H9 (cell line): Measurements from ENCODE around the gene RAB33A. TPM values are rescaled to one million over a fixed set of nuclear protein-coding genes. Genes with fewer than 3 reads are reported as not detected.

Experiments used
- DNase-seq: peaks from one replicate; pipeline ENCODE4 v3.0.0-alpha.2; 2017
- H2AFZ ChIP-seq: one replicate; pipeline ENCODE4 v1.6.1; 2013; ENCODE audit warnings: mild to moderate bottlenecking, low read length, control low read depth, moderate library complexity
- H2AK5ac ChIP-seq: 2 replicates; pipeline ENCODE4 v1.6.1; 2013; ENCODE audit warnings: low read length, control low read depth, mixed read lengths; ENCODE audit not compliant: insufficient read length
- H2BK120ac ChIP-seq: one replicate; pipeline ENCODE4 v1.6.1; 2013; ENCODE audit warnings: low read depth, mild to moderate bottlenecking, low read length, control low read depth, inconsistent platforms; ENCODE audit not compliant: poor library complexity, severe bottlenecking
- H2BK12ac ChIP-seq: 2 replicates; pipeline ENCODE4 v1.6.1; 2013; ENCODE audit warnings: low read length, control low read depth, mixed read lengths, low read depth; ENCODE audit not compliant: insufficient read length
- H2BK15ac ChIP-seq: 2 replicates; pipeline ENCODE4 v1.6.1; 2013; ENCODE audit warnings: low read depth, low read length, control low read depth
- H2BK20ac ChIP-seq: one replicate; pipeline ENCODE4 v1.6.1; 2013; ENCODE audit warnings: low read depth, mild to moderate bottlenecking, low read length, control low read depth, inconsistent platforms; ENCODE audit not compliant: poor library complexity, severe bottlenecking
- H2BK5ac ChIP-seq: 2 replicates; pipeline ENCODE4 v1.6.1; 2013; ENCODE audit warnings: low read length, control low read depth, mixed read lengths; ENCODE audit not compliant: insufficient read length
- H3K14ac ChIP-seq: 2 replicates; pipeline ENCODE4 v1.6.1; 2013; ENCODE audit warnings: low read length, control low read depth; ENCODE audit not compliant: insufficient read depth
- H3K18ac ChIP-seq: 2 replicates; pipeline ENCODE4 v1.6.1; 2013; ENCODE audit warnings: low read depth, mild to moderate bottlenecking, mixed read lengths, low read length, control low read depth; ENCODE audit not compliant: insufficient read length
- H3K23ac ChIP-seq: 2 replicates; pipeline ENCODE4 v1.6.1; 2013; ENCODE audit warnings: low read length, control low read depth, mixed read lengths, low read depth; ENCODE audit not compliant: insufficient read length
- H3K23me2 ChIP-seq: 2 replicates; pipeline ENCODE4 v1.6.1; 2013; ENCODE audit warnings: low read depth, mild to moderate bottlenecking, mixed read lengths, low read length, control low read depth; ENCODE audit not compliant: insufficient read length, poor library complexity, severe bottlenecking
- H3K27ac ChIP-seq: 2 replicates; pipeline ENCODE4 v1.5.1; 2013; ENCODE audit warnings: low read length, control low read depth, mixed read lengths, low read depth; ENCODE audit not compliant: insufficient read length
- H3K27me3 ChIP-seq: 2 replicates; pipeline ENCODE4 v1.6.1; 2013; ENCODE audit warnings: low read length, control low read depth, inconsistent platforms; ENCODE audit not compliant: insufficient read depth
- H3K4ac ChIP-seq: 2 replicates; pipeline ENCODE4 v1.6.1; 2013; ENCODE audit warnings: low read depth, mild to moderate bottlenecking, control low read depth, inconsistent platforms, low read length, moderate library complexity
- H3K4me1 ChIP-seq: 2 replicates; pipeline ENCODE4 v1.6.1; 2013; ENCODE audit warnings: low read length, control low read depth, inconsistent platforms; ENCODE audit not compliant: insufficient read depth
- H3K4me2 ChIP-seq: 2 replicates; pipeline ENCODE4 v1.6.1; 2013; ENCODE audit warnings: low read length, control low read depth, mixed read lengths; ENCODE audit not compliant: insufficient read length, insufficient read depth
- H3K56ac ChIP-seq: 2 replicates; pipeline ENCODE4 v1.6.1; 2013; ENCODE audit warnings: low read depth, mild to moderate bottlenecking, mixed read lengths, low read length, control low read depth; ENCODE audit not compliant: insufficient read length
- H3K79me1 ChIP-seq: 2 replicates; pipeline ENCODE4 v1.6.1; 2013; ENCODE audit warnings: low read depth, mild to moderate bottlenecking, moderate library complexity, low read length, control low read depth, inconsistent platforms; ENCODE audit not compliant: insufficient read depth, poor library complexity, severe bottlenecking
- H3K79me2 ChIP-seq: 2 replicates; pipeline ENCODE4 v1.6.1; 2013; ENCODE audit warnings: low read length, control low read depth, inconsistent platforms; ENCODE audit not compliant: insufficient read depth
- H3K9ac ChIP-seq: 2 replicates; pipeline ENCODE4 v1.6.1; 2013; ENCODE audit warnings: low read length, control low read depth, mixed read lengths; ENCODE audit not compliant: insufficient read length; ENCODE audit errors: extremely low read depth
- H3K9me3 ChIP-seq: one replicate; pipeline ENCODE4 v1.6.1; 2013; ENCODE audit warnings: low read depth, low read length, inconsistent platforms; ENCODE audit not compliant: control insufficient read depth
- H3T11ph ChIP-seq: one replicate; pipeline ENCODE4 v1.6.1; 2013; ENCODE audit warnings: mild to moderate bottlenecking, low read length, control low read depth, inconsistent platforms
- H4K20me1 ChIP-seq: one replicate; pipeline ENCODE4 v1.6.1; 2013; ENCODE audit not compliant: control insufficient read depth, insufficient read length, insufficient read depth
- H4K5ac ChIP-seq: 2 replicates; pipeline ENCODE4 v1.6.1; 2013; ENCODE audit warnings: low read depth, mild to moderate bottlenecking, mixed read lengths, low read length, control low read depth; ENCODE audit not compliant: insufficient read length
- H4K8ac ChIP-seq: replicated peaks from 2 replicates; pipeline ENCODE4 v1.6.1; 2013; ENCODE audit warnings: low read length, control low read depth, mixed read lengths, low read depth; ENCODE audit not compliant: insufficient read length
- H4K91ac ChIP-seq: 2 replicates; pipeline ENCODE4 v1.6.1; 2013; ENCODE audit warnings: low read depth, mild to moderate bottlenecking, moderate library complexity, mixed read lengths, low read length, control low read depth; ENCODE audit not compliant: insufficient read length
- H3K27ac Mint-ChIP-seq, 3 experiments: 2 replicates in 2 of 3; 3 replicates in 1 of 3; pipeline ENCODE4 v1.8.0; 2020 to 2021; ENCODE audit warnings: mixed read lengths in 3 of 3, mild to moderate bottlenecking in 1 of 3, moderate library complexity in 1 of 3
- H3K27me3 Mint-ChIP-seq: 2 replicates; pipeline ENCODE4 v1.8.0; 2021; ENCODE audit warnings: low read depth, mild to moderate bottlenecking, moderate library complexity, mixed read lengths
- H3K36me3 Mint-ChIP-seq, 3 experiments: 2 replicates in 2 of 3; 3 replicates in 1 of 3; pipeline ENCODE4 v1.8.0; 2020 to 2021; ENCODE audit warnings: low read depth in 3 of 3, mixed read lengths in 3 of 3; ENCODE audit not compliant: insufficient read depth in 1 of 3
- H3K4me1 Mint-ChIP-seq, 2 experiments: 2 replicates each; pipeline ENCODE4 v1.8.0; 2020; ENCODE audit warnings: mixed read lengths in 2 of 2
- H3K4me3 Mint-ChIP-seq, 2 experiments: 2 replicates in 1 of 2; 3 replicates in 1 of 2; pipeline ENCODE4 v1.8.0; 2020 to 2021; ENCODE audit warnings: mild to moderate bottlenecking in 2 of 2, mixed read lengths in 2 of 2, moderate library complexity in 1 of 2
- H3K9me3 Mint-ChIP-seq, 2 experiments: 2 replicates in 1 of 2; 3 replicates in 1 of 2; pipeline ENCODE4 v1.8.0; 2020; ENCODE audit warnings: mild to moderate bottlenecking in 2 of 2, mixed read lengths in 2 of 2, moderate library complexity in 1 of 2
- CTCF ChIP-seq: fragments of 200-600 bp; sonication (generic); conservative IDR thresholded peaks from 3 replicates; pipeline ENCODE4 v1.8.0; 2021; ENCODE audit warnings: antibody characterized with exemption, mild to moderate bottlenecking
- WGBS: extraction: QIAGEN DNeasy Blood & Tissue Kit; methylation state at CpG from one replicate; pipeline ENCODE4 v1.1.7; 2013; ENCODE audit warnings: missing lambda C conversion rate, low lambda C conversion rate, mixed read lengths; ENCODE audit not compliant: insufficient read length; ENCODE audit errors: extremely low coverage; 5-methylcytosine and 5-hydroxymethylcytosine counted together
- total RNA-seq: library from RNA; stranded (reverse); gene quantifications from 2 replicates; pipeline ENCODE4 v1.2.1, GENCODE V29; 2021

RAB33A gene
- total RNA-seq, 1 experiment from 2014 or later, result 0.59 TPM

- Mint-ChIP-seq H3K27ac (no peak overlapping the region), H3K36me3 (peaks cover 21 to 69% (median 53%) of the 10 kb centered on the region in 3 experiments; a peak in 6 of 7 replicates), H3K9me3 (peaks cover 0 to 59% of the 10 kb centered on the region in 2 experiments; a peak in 2 of 5 replicates), H3K27me3 (peaks cover 1% of the 10 kb centered on the region; the same call in 1 of the 2 replicates), H3K4me1 (no peaks in the 10 kb centered on the region), H3K4me3 (no peak overlapping the region)
- H2BK5ac ChIP-seq, result no peak overlapping the region
- no peak overlapping the region for H3K4ac ChIP-seq
- no peak overlapping the region for H3K23ac ChIP-seq
- no peak overlapping the region for H2BK12ac ChIP-seq
- no peaks in the 10 kb centered on the region for H3K4me1 ChIP-seq
- no peaks in the 10 kb centered on the region for H3K79me1 ChIP-seq
- H4K5ac ChIP-seq, result no peak overlapping the region
- no peak overlapping the region for H2BK20ac ChIP-seq
- no peak overlapping the region for H3K27ac ChIP-seq
- no peak for DNase-seq
- H2BK15ac ChIP-seq, result no peak overlapping the region
- WGBS, result no CpG with 5 or more reads among the region's 5 CpGs
- no peaks in the 10 kb centered on the region for H4K20me1 ChIP-seq
- H3K23me2 ChIP-seq, result no peaks in the 10 kb centered on the region
- H3K9ac ChIP-seq, result no peak overlapping the region
- no peaks in the 10 kb centered on the region for H3K27me3 ChIP-seq
- no peak overlapping the region for H3K4me2 ChIP-seq
- no peak overlapping the region for H2BK120ac ChIP-seq
- H2AFZ ChIP-seq, result no peak overlapping the region
- H2AK5ac ChIP-seq, result no peak overlapping the region
- no peak overlapping the region for H3T11ph ChIP-seq
- H4K91ac ChIP-seq, result no peak overlapping the region
- no peak overlapping the region for H3K14ac ChIP-seq
- H3K56ac ChIP-seq, result no peak overlapping the region
- no peak overlapping the region for H3K18ac ChIP-seq
- H4K8ac ChIP-seq, result no peak overlapping the region
- H3K79me2 ChIP-seq, result no peaks in the 10 kb centered on the region
- H3K9me3 ChIP-seq, result peaks cover 22% of the 10 kb centered on the region
- TF ChIP-seq CTCF, result no peak
Observed at GRCh38 chrX:130147631-130148030, 24.1 kb upstream of the RAB33A start.
